ENCODE results near the gene GAS6.

DNA sequence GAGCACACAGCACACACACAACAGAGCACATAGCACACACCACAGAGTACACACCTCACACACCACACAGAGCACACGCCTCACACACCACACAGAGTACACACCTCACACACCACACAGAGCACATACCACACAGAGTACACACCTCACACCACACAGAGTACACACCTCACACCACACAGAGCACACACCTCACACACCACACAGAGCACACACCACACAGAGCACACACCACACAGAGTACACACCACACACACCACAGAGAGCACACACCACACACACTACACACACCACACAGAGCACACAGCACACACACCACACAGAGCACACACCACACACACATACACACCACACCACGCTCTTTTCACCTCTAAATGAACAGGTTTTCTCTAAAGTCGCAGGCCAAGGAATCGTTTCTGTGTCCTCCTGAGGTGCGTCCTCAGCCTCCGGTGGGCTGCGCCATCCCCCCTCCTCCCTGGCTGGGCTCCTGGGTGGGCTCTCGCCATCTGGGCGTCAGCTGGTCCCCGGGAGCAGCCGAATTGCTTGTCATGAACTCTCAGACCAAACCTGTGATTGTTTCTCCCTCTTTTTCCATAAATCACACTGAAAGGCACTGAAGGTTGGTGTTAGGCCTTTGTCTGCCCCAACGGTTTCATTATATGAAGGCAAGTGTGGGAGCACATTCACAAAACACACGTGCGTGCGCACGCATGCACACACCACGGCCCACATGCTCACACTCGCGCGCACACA lies 67.5 kb downstream of the GAS6 start:
- TF ChIP-seq CTCF (IDR thresholded peaks at IDR 0.05) (no peak), POLR2AphosphoS5 (IDR thresholded peaks at IDR 0.05; ENCODE audit: low read depth, low read length) (no peak), TCF7L2 (IDR thresholded peaks at IDR 0.05; ENCODE audit: low read depth, low read length) (no peak), REST (IDR thresholded peaks at IDR 0.05; ENCODE audit: insufficient read depth in 1 of 2, low read depth in 2 of 2, low read length in 1 of 2) (no peak)
